A549 (cell line): Measurements from ENCODE around the gene MOGAT3. TPM values are rescaled to one million over a fixed set of nuclear protein-coding genes. Genes with fewer than 3 reads are reported as not detected.

Experiments
- ATAC-seq, 2 experiments: fragments of 200-7000 bp in 1 of 2; fragments of >200 bp in 1 of 2; cut with Nextera tagmentation in 1 of 2; cut with Tn5 transposase in 1 of 2; 3 replicates each; pipeline versions ENCODE4 v1.8.0 to v1.9.1; 2018 to 2020; ENCODE audit warnings: mild to moderate bottlenecking in 1 of 2, moderate library complexity in 1 of 2
- CTCF ChIA-PET: fragments of 300-600 bp; sonication (Branson Sonifier 250); formaldehyde crosslinking; extraction: SDS; loops from one replicate; lab custom pipeline; 2021; ENCODE audit warnings: antibody characterized with exemption, inconsistent platforms; lab: Yijun Ruan, JAX
- POLR2A ChIA-PET: fragments of 350-600 bp; formaldehyde crosslinking; extraction: SDS; loops from one replicate; lab custom pipeline; 2021; ENCODE audit warnings: antibody characterized with exemption, inconsistent platforms; lab: Yijun Ruan, JAX
- DNase-seq, 2 experiments: peaks; one replicate each; pipeline versions ENCODE4 v3.0.0 to v3.0.0-alpha.2; 2011 to 2016; ENCODE audit warnings: low read depth in 1 of 2, low spot score in 1 of 2
- FAIRE-seq: peaks from 2 replicates; lab custom pipeline; 2011; peaks lifted over from hg19 to GRCh38; lab: Jason Lieb, UNC
- H3K27ac ChIP-seq, 2 experiments: fragments of >200 bp; sonication (Bioruptor Twin); formaldehyde crosslinking; 3 replicates each; pipeline ENCODE4 v1.5.1; 2016 to 2017
- H3K4me1 ChIP-seq: fragments of >200 bp; sonication (Bioruptor Twin); formaldehyde crosslinking; 3 replicates; pipeline ENCODE4 v1.6.1; 2016
- H3K4me2 ChIP-seq: fragments of >200 bp; sonication (Bioruptor Twin); formaldehyde crosslinking; 3 replicates; pipeline ENCODE4 v1.6.1; 2016
- H3K4me3 ChIP-seq: fragments of >200 bp; sonication (Bioruptor Twin); formaldehyde crosslinking; 3 replicates; pipeline ENCODE4 v1.5.1; 2016
- H3K9me3 ChIP-seq: fragments of >200 bp; sonication (Bioruptor Twin); formaldehyde crosslinking; 3 replicates; pipeline ENCODE4 v1.6.1; 2016
- CBX2 ChIP-seq: fragments of 200-600 bp; sonication (generic); IDR thresholded peaks from 2 replicates; pipeline ENCODE4 v1.6.1; 2016; ENCODE audit warnings: low read depth, mild to moderate bottlenecking, borderline replicate concordance
- CEBPB ChIP-seq, 2 experiments: fragments of >200 bp in 1 of 2; sonication (Bioruptor Twin) in 1 of 2; formaldehyde crosslinking in 1 of 2; IDR thresholded peaks; 2 replicates each; pipeline ENCODE4 v1.6.1; 2012 to 2016
- CHD2 ChIP-seq: fragments of 150-350 bp; IDR thresholded peaks from 2 replicates; pipeline ENCODE4 v1.6.1; 2014; ENCODE audit warnings: low read length; ENCODE audit not compliant: partially characterized antibody
- CHD4 ChIP-seq: fragments of 200-600 bp; sonication (generic); IDR thresholded peaks from 2 replicates; pipeline ENCODE4 v1.6.1; 2016; ENCODE audit warnings: antibody characterized with exemption, mild to moderate bottlenecking, borderline replicate concordance
- EHF ChIP-seq: fragments of 250-450 bp; sonication (Bioruptor Pico); IDR thresholded peaks from 2 replicates; pipeline ENCODE4 v1.5.0; 2020; ENCODE audit warnings: mild to moderate bottlenecking
- GATA3 ChIP-seq: IDR thresholded peaks from 2 replicates; pipeline ENCODE4 v1.6.1; 2012; ENCODE audit warnings: borderline replicate concordance
- HDAC2 ChIP-seq: fragments of 200-600 bp; sonication (generic); IDR thresholded peaks from 2 replicates; pipeline ENCODE4 v1.6.1; 2016
- HEYL ChIP-seq: fragments of 250-450 bp; sonication (Bioruptor Pico); IDR thresholded peaks from 2 replicates; pipeline ENCODE4 v1.8.0; 2021; ENCODE audit warnings: mild to moderate bottlenecking, moderate library complexity
- HOXB13 ChIP-seq: fragments of 250-450 bp; sonication (Bioruptor Pico); IDR thresholded peaks from 2 replicates; pipeline ENCODE4 v1.5.0; 2020; ENCODE audit warnings: low read depth, mild to moderate bottlenecking, moderate library complexity
- JUN ChIP-seq, 2 experiments: fragments of >200 bp; sonication (Bioruptor Twin); formaldehyde crosslinking; IDR thresholded peaks; 2 replicates in 1 of 2; 3 replicates in 1 of 2; pipeline ENCODE4 v1.6.1; 2016 to 2017
- JUNB ChIP-seq: fragments of >200 bp; sonication (Bioruptor Twin); formaldehyde crosslinking; IDR thresholded peaks from 2 replicates; pipeline ENCODE4 v1.6.1; 2016
- KDM5A ChIP-seq: fragments of 200-600 bp; sonication (generic); IDR thresholded peaks from 2 replicates; pipeline ENCODE4 v1.6.1; 2016; ENCODE audit warnings: antibody characterized with exemption, mild to moderate bottlenecking
- MAFK ChIP-seq: fragments of 450-650 bp; IDR thresholded peaks from 2 replicates; pipeline ENCODE4 v1.6.1; 2014; ENCODE audit not compliant: partially characterized antibody
- MYC ChIP-seq: IDR thresholded peaks from 2 replicates; pipeline ENCODE4 v1.6.1; 2012; ENCODE audit warnings: mild to moderate bottlenecking, inconsistent platforms, low read length, improper control_type of control experiment, borderline replicate concordance
- POLR2A ChIP-seq: IDR thresholded peaks from 2 replicates; pipeline ENCODE4 v1.6.1; 2012; ENCODE audit warnings: mild to moderate bottlenecking, low read length
- POLR2AphosphoS2 ChIP-seq: conservative IDR thresholded peaks from 2 replicates; pipeline ENCODE4 v1.6.1; 2012; ENCODE audit warnings: low read length, improper control_type of control experiment, inconsistent platforms
- RARB ChIP-seq: fragments of 250-450 bp; sonication (Bioruptor Pico); IDR thresholded peaks from 2 replicates; pipeline ENCODE4 v1.8.0; 2021; ENCODE audit warnings: mild to moderate bottlenecking, moderate library complexity
- RCOR1 ChIP-seq: fragments of 150-350 bp; IDR thresholded peaks from 2 replicates; pipeline ENCODE4 v1.6.1; 2014; ENCODE audit warnings: antibody characterized with exemption, low read length, low read depth
- RFX5 ChIP-seq: fragments of 450-650 bp; IDR thresholded peaks from 2 replicates; pipeline ENCODE4 v1.7.1; 2014; ENCODE audit warnings: antibody characterized with exemption, mild to moderate bottlenecking, moderate library complexity
- SREBF2 ChIP-seq: fragments of 450-650 bp; IDR thresholded peaks from 2 replicates; pipeline ENCODE4 v1.6.1; 2014; ENCODE audit warnings: mild to moderate bottlenecking, moderate library complexity
- TP53 ChIP-seq: fragments of 250-450 bp; sonication (Bioruptor Pico); IDR thresholded peaks from 2 replicates; pipeline ENCODE4 v1.5.0; 2021; ENCODE audit warnings: mild to moderate bottlenecking, moderate library complexity
- ZNF302 ChIP-seq: fragments of 250-450 bp; sonication (Bioruptor Pico); IDR thresholded peaks from 2 replicates; pipeline ENCODE4 v1.9.0; 2021; ENCODE audit warnings: inconsistent platforms, mild to moderate bottlenecking, moderate library complexity
- ZSCAN20 ChIP-seq: fragments of 250-450 bp; sonication (Bioruptor Pico); IDR thresholded peaks from 2 replicates; pipeline ENCODE4 v1.8.0; 2022; ENCODE audit warnings: mild to moderate bottlenecking, moderate library complexity
- WGBS: methylation state at CpG from one replicate; pipeline ENCODE4 v1.1.6; 2017; ENCODE audit errors: missing lambda C conversion rate; 5-methylcytosine and 5-hydroxymethylcytosine counted together
- polyA plus RNA-seq, 4 experiments: library from polyadenylated mRNA; depleted of rRNA in 3 of 4; stranded (reverse); fragments of >200 nt; fragmentation: RNase III in 1 of 4; extraction: RNeasy Plus Mini Kit Qiagen cat#74134 plus additional on column Dnase treatment in 1 of 4; gene quantifications; 2 replicates in 3 of 4; 3 replicates in 1 of 4; pipeline ENCODE4 v1.2.3, GENCODE V29; 2011 to 2017
- TF ChIP-seq, protein P1 (sequence below): fragments of 450-650 bp; IDR thresholded peaks from 2 replicates; pipeline ENCODE4 v1.6.1; 2014; ENCODE audit warnings: antibody characterized with exemption
- TF ChIP-seq, protein P2 (sequence below): fragments of >200 bp; sonication (Bioruptor Twin); formaldehyde crosslinking; IDR thresholded peaks from 2 replicates; pipeline ENCODE4 v1.6.1; 2016
- TF ChIP-seq, protein P3 (sequence below): fragments of 150-350 bp; IDR thresholded peaks from 2 replicates; pipeline ENCODE4 v1.6.1; 2014; ENCODE audit warnings: low read depth, mild to moderate bottlenecking, low read length

Gene MOGAT3
- polyA plus RNA-seq, 2 of the 4 experiments (the other 2 are of a cell fraction), result 0.09 to 0.14 TPM

DNA sequence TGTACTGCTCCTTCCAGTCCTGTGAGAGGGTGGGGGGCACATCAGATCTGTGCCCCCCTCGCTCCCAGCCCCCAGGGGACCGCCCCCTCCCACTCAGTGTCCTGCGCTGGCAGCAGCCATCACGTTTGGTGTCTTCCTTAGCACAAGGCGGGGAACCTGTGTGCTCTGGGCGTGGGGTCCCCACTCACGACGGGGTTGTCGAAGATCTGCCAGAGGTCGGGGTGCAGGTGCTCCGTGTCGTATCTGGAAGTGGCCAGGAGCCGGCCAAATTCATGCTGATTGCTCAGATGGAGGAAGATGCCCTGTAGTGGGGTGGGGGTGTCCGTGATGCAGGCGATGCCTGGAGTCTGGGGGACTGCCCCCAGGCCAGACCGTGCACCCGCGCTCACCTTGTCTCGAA is 9.3 kb upstream of the MOGAT3 start:
- 0 out of 3 replicates have a peak, but pooled peaks cover 3% of the 10 kb centered on the region for H3K4me1 ChIP-seq
- WGBS, result 99% methylated on average over 14 of the region's 19 CpGs

DNA sequence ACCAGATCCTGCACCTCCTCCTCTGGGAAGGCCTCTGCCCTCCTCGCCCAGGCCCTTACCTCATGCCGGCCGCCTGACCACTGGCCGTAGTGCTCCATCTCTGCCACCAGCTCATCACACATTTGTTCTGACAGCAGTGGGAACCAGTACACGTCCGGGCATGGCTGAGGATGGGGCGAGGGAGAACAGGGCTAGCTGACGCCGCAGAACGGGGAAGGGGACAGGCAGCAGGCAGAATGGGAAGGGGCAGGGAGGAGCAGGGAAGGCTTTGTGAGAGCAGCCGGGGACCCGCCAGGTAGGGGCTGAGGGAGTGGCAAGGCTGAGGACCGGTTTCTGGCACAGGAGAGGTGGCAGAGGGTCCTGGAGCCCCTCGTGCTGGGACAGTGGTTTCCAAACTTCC is 8.0 kb upstream of the MOGAT3 start:
- no peaks in the 10 kb centered on the region for H3K9me3 ChIP-seq
- 95% methylated on average over 14 of the region's 14 CpGs for WGBS
- ChIA-PET POLR2A (no interaction called here), CTCF (interaction anchor here (0.7 to 10.4 kb wide), 4 partner anchors 15 to 64 kb away, joined by 3 to 93 read pairs (median 4); no protein-coding TSS in a partner anchor)
- no peak for FAIRE-seq
- TF ChIP-seq POLR2A, result no peak
- no peak for TF ChIP-seq CHD2
- no peak for TF ChIP-seq HEYL (CRISPR knock-in tag)
- TF ChIP-seq KDM5A, result no peak
- TF ChIP-seq CHD4, result no peak
- no peak for TF ChIP-seq ZSCAN20
- TF ChIP-seq SREBF2, result no peak
- TF ChIP-seq, protein P1, sequence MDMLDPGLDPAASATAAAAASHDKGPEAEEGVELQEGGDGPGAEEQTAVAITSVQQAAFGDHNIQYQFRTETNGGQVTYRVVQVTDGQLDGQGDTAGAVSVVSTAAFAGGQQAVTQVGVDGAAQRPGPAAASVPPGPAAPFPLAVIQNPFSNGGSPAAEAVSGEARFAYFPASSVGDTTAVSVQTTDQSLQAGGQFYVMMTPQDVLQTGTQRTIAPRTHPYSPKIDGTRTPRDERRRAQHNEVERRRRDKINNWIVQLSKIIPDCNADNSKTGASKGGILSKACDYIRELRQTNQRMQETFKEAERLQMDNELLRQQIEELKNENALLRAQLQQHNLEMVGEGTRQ, result no peak
- TF ChIP-seq, all 56 proteins: peak for 0
- H3K4me3 ChIP-seq, result no peak overlapping the region
- ATAC-seq (no peak), DNase-seq (no peak)
- no peak overlapping the region for H3K27ac ChIP-seq
- H3K4me2 ChIP-seq, result no peak overlapping the region
- H3K4me1 ChIP-seq, result no peaks in the 10 kb centered on the region

More for the DNA sequence above, 9.3 kb upstream of the MOGAT3 start:
- CTCF ChIA-PET, result interaction anchor here (1.2 to 2.0 kb wide), 4 partner anchors 16 to 80 kb away, joined by 3 to 10 read pairs (median 4); no protein-coding TSS in a partner anchor
- H3K9me3 ChIP-seq, result no peaks in the 10 kb centered on the region
- POLR2A ChIA-PET, result no interaction called here
- DNase-seq, result no peak
- no peak overlapping the region for H3K4me2 ChIP-seq
- TF ChIP-seq POLR2AphosphoS2 (no peak), MYC (no peak), ZNF302 (CRISPR knock-in tag) (no peak)
- no peak for FAIRE-seq
- H3K4me3 ChIP-seq, result no peak overlapping the region
- ATAC-seq, result no peak
- H3K27ac ChIP-seq, result no peak overlapping the region

DNA sequence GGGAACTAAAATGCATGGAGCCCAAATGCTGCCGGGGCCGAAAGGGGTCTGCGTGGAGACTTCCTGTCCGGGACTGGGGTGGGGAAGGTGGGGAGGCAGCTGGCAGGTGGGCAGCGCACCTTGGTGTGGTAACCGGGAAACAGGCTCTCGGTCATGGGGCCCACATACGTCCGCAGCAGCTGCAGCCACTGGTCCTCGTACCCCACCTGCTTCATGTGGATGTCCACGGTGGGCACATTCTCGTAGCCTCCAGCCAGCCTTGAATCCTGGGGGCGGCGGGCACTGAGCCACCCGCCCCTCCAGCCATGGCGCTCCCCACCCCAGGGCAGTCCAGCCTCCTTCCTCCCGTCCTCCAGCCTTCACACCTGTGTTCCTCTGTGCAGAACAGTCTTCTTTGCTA is 6.6 kb upstream of the MOGAT3 start:
- ChIA-PET CTCF (interaction anchor here (1.1 to 10.4 kb wide), 5 partner anchors 10 to 467 kb away, joined by 3 to 93 read pairs (median 7); partner anchors contain the start of genes PLOD3 and ZNHIT1), POLR2A (interaction anchor here (1.1 kb wide), 1 partner anchor 10 kb away, joined by 3 read pairs; the partner anchor contains the start of gene PLOD3)
- Histone ChIP-seq H3K9me3 (no peaks in the 10 kb centered on the region), H3K4me1 (no peaks in the 10 kb centered on the region), H3K4me3 (no peak overlapping the region), H3K27ac (no peak overlapping the region), H3K4me2 (no peak overlapping the region)
- TF ChIP-seq RARB (CRISPR knock-in tag) (no peak), HDAC2 (no peak), HOXB13 (CRISPR knock-in tag) (no peak), RCOR1 (no peak), CHD2 (no peak), CBX2 (no peak), TP53 (no peak), GATA3 (no peak), RFX5 (no peak), JUN (IDR thresholded peaks at IDR 0.05) (no peak), MAFK (no peak), ZNF302 (CRISPR knock-in tag) (no peak), SREBF2 (no peak), CEBPB (IDR thresholded peaks at IDR 0.05) (no peak), EHF (CRISPR knock-in tag) (no peak), JUNB (no peak)
- TF ChIP-seq, protein P2, sequence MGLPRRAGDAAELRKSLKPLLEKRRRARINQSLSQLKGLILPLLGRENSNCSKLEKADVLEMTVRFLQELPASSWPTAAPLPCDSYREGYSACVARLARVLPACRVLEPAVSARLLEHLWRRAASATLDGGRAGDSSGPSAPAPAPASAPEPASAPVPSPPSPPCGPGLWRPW, result no peak
- TF ChIP-seq, protein P1, result no peak
- TF ChIP-seq, protein P3, sequence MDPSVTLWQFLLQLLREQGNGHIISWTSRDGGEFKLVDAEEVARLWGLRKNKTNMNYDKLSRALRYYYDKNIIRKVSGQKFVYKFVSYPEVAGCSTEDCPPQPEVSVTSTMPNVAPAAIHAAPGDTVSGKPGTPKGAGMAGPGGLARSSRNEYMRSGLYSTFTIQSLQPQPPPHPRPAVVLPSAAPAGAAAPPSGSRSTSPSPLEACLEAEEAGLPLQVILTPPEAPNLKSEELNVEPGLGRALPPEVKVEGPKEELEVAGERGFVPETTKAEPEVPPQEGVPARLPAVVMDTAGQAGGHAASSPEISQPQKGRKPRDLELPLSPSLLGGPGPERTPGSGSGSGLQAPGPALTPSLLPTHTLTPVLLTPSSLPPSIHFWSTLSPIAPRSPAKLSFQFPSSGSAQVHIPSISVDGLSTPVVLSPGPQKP, result no peak
- ATAC-seq (no peak), DNase-seq (no peak), FAIRE-seq (no peak)
- 94% methylated on average over 16 of the region's 17 CpGs for WGBS
